Tibial artery (tissue), 4 donors: ENCODE results near the gene GPR3.

Experiments
- DNase-seq, 2 donors: peaks; one replicate each; pipeline ENCODE4 v3.0.0-alpha.2; 2019
- H3K27ac ChIP-seq, 2 donors: fragments of 200-600 bp; sonication (generic) in 1 of 2; 1 replicate in 1 of 2; 2 replicates in 1 of 2; pipeline ENCODE4 v1.5.1; 2018 to 2019; ENCODE audit warnings: mild to moderate bottlenecking in 1 of 2
- H3K27me3 ChIP-seq, 2 donors: fragments of 200-600 bp; sonication (generic) in 1 of 2; one replicate each; pipeline versions ENCODE4 v1.5.1 to v1.6.0; 2016 to 2019
- H3K36me3 ChIP-seq, 3 donors: fragments of 200-600 bp; sonication (generic) in 2 of 3; one replicate each; pipeline ENCODE4 v1.5.1; 2016 to 2019; ENCODE audit warnings: mild to moderate bottlenecking in 2 of 3
- H3K4me1 ChIP-seq, 4 donors: fragments of 200-600 bp; sonication (generic) in 2 of 4; 1 replicate in 3 of 4; 2 replicates in 1 of 4; pipeline ENCODE4 v1.5.1; 2016 to 2019
- H3K4me3 ChIP-seq, 2 donors: fragments of 200-600 bp; sonication (generic) in 1 of 2; 1 replicate in 1 of 2; 2 replicates in 1 of 2; pipeline ENCODE4 v1.5.1; 2018 to 2019; ENCODE audit warnings: mild to moderate bottlenecking in 2 of 2
- H3K9me3 ChIP-seq, 3 donors: fragments of 200-600 bp; sonication (generic) in 1 of 3; one replicate each; pipeline ENCODE4 v1.5.1; 2016 to 2019
- intact Hi-C: fragments of 100-400 bp; cut with DNase I; formaldehyde crosslinking; loops from one replicate; pipeline ENCODE4 v1.15.0; 2023; ENCODE audit warnings: low total_unique reads
- TF ChIP-seq, protein P1 (sequence below), 2 experiments: fragments of 200-600 bp in 1 of 2; fragments of 450-650 bp in 1 of 2; IDR thresholded peaks; one replicate each; pipeline ENCODE4 v1.5.1; 2017 to 2019; ENCODE audit warnings: antibody characterized with exemption in 2 of 2, mild to moderate bottlenecking in 1 of 2, moderate library complexity in 1 of 2

The GPR3 gene

DNA sequence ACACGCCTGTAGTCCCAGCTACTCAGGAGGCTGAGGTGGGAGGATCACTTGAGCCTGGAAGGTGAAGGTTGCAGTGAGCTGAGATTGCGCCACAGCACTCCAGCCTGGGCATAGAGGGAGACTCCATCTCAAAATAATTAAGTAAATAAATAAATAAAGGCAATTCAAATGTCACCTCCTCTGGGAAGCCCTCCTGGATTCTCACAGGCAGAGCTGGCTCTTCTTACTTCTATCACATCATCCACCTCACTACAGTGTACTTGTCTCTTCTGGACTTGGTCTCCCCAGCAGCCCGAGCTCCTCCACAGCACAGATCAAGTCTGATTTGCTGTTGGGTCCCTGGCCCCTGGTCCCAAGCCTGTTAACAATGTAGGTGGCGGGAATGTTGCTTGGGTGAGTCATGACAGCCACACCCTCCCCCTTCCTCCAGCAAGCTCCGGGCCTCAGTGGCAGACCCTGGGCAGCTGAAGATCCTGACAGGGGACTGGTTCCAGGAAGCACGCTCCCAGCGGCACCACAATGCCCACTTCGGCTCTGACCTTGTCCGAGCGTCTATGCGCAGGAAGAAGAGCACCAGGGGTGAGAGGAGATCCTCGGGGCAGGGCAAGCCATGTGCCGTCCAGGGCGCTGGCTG lies 45.3 kb upstream of the GPR3 start:
- Histone ChIP-seq H3K4me3 (no peak overlapping the region), H3K36me3 (no peaks in the 10 kb centered on the region), H3K27me3 (peaks cover 0 to 31% of the 10 kb centered on the region in 2 donors), H3K9me3 (no peaks in the 10 kb centered on the region), H3K27ac (no peak overlapping the region), H3K4me1 (peaks cover 0 to 29% (median 26%) of the 10 kb centered on the region in 4 donors)
- intact Hi-C loops, result no loop called here
- TF ChIP-seq, protein P1, sequence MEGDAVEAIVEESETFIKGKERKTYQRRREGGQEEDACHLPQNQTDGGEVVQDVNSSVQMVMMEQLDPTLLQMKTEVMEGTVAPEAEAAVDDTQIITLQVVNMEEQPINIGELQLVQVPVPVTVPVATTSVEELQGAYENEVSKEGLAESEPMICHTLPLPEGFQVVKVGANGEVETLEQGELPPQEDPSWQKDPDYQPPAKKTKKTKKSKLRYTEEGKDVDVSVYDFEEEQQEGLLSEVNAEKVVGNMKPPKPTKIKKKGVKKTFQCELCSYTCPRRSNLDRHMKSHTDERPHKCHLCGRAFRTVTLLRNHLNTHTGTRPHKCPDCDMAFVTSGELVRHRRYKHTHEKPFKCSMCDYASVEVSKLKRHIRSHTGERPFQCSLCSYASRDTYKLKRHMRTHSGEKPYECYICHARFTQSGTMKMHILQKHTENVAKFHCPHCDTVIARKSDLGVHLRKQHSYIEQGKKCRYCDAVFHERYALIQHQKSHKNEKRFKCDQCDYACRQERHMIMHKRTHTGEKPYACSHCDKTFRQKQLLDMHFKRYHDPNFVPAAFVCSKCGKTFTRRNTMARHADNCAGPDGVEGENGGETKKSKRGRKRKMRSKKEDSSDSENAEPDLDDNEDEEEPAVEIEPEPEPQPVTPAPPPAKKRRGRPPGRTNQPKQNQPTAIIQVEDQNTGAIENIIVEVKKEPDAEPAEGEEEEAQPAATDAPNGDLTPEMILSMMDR (IDR thresholded peaks at IDR 0.05), result no peak
- DNase-seq, result no peak

DNA sequence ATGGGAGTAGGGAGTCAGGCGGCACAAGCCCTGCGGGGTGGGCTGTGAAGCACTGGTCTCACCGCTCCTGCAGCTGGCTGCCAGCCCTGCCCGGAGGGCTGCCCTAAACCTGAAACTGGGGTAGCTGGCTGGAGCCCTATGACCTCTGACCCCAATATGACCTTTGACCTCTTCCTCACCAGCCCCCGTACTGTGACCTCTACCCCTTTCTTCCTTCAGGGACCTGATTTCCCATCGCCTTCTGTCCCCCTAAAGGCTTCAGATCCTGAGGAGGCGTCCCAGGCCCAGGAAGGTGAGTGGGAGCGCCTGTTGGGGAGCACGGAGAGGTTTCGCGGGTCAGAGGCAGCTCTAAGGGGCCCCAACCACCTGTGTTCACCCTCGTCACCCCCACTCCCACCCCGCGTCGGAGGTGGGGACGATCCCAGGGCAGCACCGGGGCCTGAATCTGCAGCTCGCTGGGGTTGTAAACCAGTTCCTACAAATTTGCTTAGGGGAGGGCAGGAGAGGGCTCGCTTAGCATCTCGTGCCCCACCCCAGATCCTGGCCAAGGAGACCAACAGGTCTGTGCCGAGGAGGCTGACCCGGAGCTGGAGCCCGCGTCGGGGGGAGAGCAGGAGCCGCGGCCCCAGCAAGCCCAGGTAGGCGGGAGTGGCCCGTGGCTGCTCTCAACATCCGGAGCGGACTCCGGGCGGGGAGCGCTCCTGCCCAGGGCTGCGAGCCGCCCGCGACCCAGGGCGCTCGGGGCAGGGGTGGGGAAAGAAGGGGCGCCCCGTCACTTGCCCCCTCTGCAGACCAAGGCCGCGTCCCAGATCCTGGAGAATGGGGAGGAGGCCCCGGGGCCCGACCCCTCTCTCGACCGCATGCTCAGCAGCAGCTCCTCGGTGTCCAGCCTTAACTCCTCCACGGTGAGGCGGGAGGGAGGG lies 43.3 kb upstream of the GPR3 start:
- TF ChIP-seq, protein P1 (IDR thresholded peaks at IDR 0.05), result no peak
- intact Hi-C loops, result no loop called here
- DNase-seq, result no peak

DNA sequence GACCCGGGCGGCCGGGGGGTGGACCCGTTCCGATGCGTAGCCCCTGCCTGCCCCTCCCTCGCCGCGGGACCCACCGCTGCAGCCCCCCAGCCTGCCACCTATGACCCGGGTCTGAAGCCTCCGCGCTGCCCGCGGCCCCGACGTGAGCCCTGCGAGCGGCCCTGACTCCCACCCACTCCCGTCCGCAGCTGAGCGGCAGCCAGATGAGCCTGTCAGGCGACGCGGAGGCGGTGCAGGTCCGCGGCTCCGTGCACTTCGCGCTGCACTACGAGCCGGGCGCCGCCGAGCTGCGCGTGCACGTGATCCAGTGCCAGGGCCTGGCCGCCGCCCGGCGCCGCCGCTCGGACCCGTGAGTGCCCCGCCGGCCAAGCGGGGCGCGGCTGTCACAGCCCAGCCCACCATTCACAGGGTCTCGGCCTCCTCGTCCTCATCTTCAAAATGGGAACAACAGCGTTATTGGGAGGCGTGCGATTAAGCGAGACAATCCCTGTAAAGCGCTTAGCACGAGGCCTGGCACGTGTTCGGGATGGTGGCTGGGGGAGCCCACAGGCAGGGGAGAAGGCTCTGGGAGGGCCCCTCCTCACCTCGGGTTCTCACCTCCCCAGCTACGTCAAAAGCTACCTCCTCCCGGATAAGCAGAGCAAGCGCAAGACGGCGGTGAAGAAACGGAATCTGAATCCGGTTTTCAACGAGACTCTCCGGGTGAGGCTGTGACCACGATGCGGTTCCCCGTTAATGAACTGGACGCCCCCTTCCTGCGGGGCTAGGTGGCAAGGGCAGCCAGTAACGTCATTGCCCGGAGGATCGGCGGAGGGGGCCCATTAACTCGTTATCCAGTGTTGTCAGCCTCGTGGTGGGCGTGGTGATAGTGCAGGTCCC lies 42.4 kb upstream of the GPR3 start:
- H3K9me3 ChIP-seq, result no peaks in the 10 kb centered on the region
- intact Hi-C loops, result loop anchor here (10.0 kb wide), 1 partner anchor 45 kb away; no protein-coding TSS in a partner anchor
- TF ChIP-seq, protein P1 (IDR thresholded peaks at IDR 0.05), result peak in 1 of 2 experiments; percentile 4
- peaks cover 0 to 31% of the 10 kb centered on the region in 2 donors for H3K27me3 ChIP-seq
- H3K4me3 ChIP-seq, result peak overlapping the region; percentile 39 to 50
- DNase-seq, result no peak
- no peak overlapping the region for H3K27ac ChIP-seq
- peaks cover 1 to 23% (median 14%) of the 10 kb centered on the region in 3 donors for H3K36me3 ChIP-seq
- H3K4me1 ChIP-seq, result peaks cover 0 to 29% (median 26%) of the 10 kb centered on the region in 4 donors

More for the DNA sequence above, 43.3 kb upstream of the GPR3 start:
- Histone ChIP-seq H3K27ac (no peak overlapping the region), H3K4me1 (peaks cover 0 to 29% (median 26%) of the 10 kb centered on the region in 4 donors), H3K27me3 (peaks cover 0 to 31% of the 10 kb centered on the region in 2 donors), H3K36me3 (peaks cover 0 to 14% (median 7%) of the 10 kb centered on the region in 3 donors), H3K4me3 (peak overlapping the region; percentile 39 to 50), H3K9me3 (no peaks in the 10 kb centered on the region)

DNA sequence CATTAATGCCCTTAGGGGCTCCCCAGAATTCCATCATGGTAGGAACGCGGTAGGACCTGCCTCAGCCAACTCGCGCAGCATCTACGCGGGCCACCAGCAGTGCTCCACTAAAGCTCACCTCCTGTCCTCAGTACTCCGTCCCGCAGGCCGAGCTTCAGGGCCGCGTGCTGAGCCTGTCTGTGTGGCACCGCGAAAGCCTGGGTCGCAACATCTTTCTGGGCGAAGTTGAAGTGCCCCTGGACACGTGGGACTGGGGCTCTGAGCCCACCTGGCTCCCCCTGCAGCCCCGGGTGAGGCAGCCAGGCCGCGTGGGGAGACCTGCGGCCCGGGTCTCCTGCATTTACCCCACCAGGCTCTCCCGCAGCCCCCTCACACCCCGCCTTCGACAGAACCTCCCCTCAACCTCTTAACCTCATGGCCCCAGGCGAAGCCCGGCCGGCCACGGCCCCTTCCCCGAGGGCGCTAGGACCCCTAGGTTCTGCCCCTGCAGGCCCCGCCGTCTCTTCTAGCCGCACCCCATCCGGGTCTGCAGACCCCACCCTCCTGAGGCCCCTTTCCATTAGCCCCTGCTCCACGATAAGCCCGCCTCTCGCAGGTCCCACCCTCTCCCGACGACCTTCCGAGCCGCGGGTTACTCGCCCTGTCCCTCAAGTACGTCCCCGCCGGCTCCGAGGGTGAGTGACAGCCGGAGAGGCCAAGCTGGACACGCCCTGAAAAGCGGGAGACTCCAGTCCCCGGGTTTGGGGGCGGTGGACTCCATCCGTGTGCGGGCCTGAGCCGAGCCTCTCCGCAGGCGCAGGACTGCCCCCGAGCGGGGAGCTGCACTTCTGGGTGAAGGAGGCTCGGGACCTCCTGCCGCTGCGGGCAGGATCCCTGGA lies 41.5 kb upstream of the GPR3 start:
- peak overlapping the region; percentile 39 to 50 for H3K4me3 ChIP-seq
- no peaks in the 10 kb centered on the region for H3K9me3 ChIP-seq
- H3K4me1 ChIP-seq, result peaks cover 0 to 29% (median 26%) of the 10 kb centered on the region in 4 donors
- peaks cover 10 to 32% (median 23%) of the 10 kb centered on the region in 3 donors for H3K36me3 ChIP-seq
- TF ChIP-seq, protein P1 (IDR thresholded peaks at IDR 0.05), result no peak
- peaks cover 0 to 31% of the 10 kb centered on the region in 2 donors for H3K27me3 ChIP-seq
- peak overlapping the region in 1 of 2 donors; percentile 37 for H3K27ac ChIP-seq
- DNase-seq, result no peak
- intact Hi-C loops, result loop anchor here (10.0 kb wide), 1 partner anchor 46 kb away; no protein-coding TSS in a partner anchor
